SK-N-SH (cell line): Measurements from ENCODE around the gene CEACAM7. TPM values are rescaled to one million over a fixed set of nuclear protein-coding genes. Genes with fewer than 3 reads are reported as not detected.

Experiments
- CTCF ChIA-PET: fragments of 300-600, 350-600 bp; formaldehyde crosslinking; extraction: SDS; loops from one replicate; lab custom pipeline; 2021; lab: Yijun Ruan, JAX
- POLR2A ChIA-PET: fragments of 350-600 bp; sonication (Branson Sonifier 250); formaldehyde crosslinking; extraction: SDS; loops from one replicate; lab custom pipeline; 2020; ENCODE audit warnings: antibody characterized with exemption, inconsistent platforms; lab: Yijun Ruan, JAX
- DNase-seq: peaks from one replicate; pipeline ENCODE4 v3.0.0; 2012
- H2AFZ ChIP-seq: fragments of 200-600 bp; sonication (generic); 2 replicates; pipeline ENCODE4 v1.8.1; 2016; ENCODE audit warnings: antibody characterized with exemption, mild to moderate bottlenecking, low read depth
- H3F3A ChIP-seq: fragments of 200-600 bp; sonication (generic); replicated peaks from 2 replicates; pipeline ENCODE3; 2016; ENCODE audit warnings: antibody characterized with exemption, mild to moderate bottlenecking; ENCODE audit not compliant: insufficient read depth
- H3K27ac ChIP-seq, 2 experiments: fragments of 200-500 bp in 1 of 2; fragments of 200-600 bp in 1 of 2; sonication (Bioruptor generic) in 1 of 2; sonication (generic), shearing (Covaris generic) in 1 of 2; 2 replicates each; pipeline versions ENCODE4 v1.5.1 to v1.6.1; 2014 to 2016; ENCODE audit warnings: low read depth in 2 of 2, inconsistent platforms in 1 of 2, low read length in 1 of 2, mild to moderate bottlenecking in 1 of 2, mixed read lengths in 1 of 2
- H3K27me3 ChIP-seq: fragments of 200-600 bp; sonication (generic), shearing (Covaris generic); 2 replicates; pipeline ENCODE4 v1.6.1; 2016; ENCODE audit warnings: mixed run types; ENCODE audit not compliant: insufficient read depth
- H3K36me3 ChIP-seq, 2 experiments: fragments of 200-500 bp in 1 of 2; fragments of 200-600 bp in 1 of 2; sonication (Bioruptor generic) in 1 of 2; sonication (generic) in 1 of 2; replicated peaks in 1 of 2; 2 replicates each; pipeline versions ENCODE3 to v1.5.1; 2014 to 2016; ENCODE audit warnings: low read length in 1 of 2, mild to moderate bottlenecking in 1 of 2; ENCODE audit not compliant: insufficient read depth in 2 of 2, control insufficient read depth in 1 of 2
- H3K4me1 ChIP-seq, 2 experiments: fragments of 200-500 bp in 1 of 2; fragments of 200-600 bp in 1 of 2; sonication (Bioruptor generic) in 1 of 2; sonication (generic), shearing (Covaris generic) in 1 of 2; 2 replicates each; pipeline versions ENCODE4 v1.5.1 to v1.6.1; 2014 to 2016; ENCODE audit warnings: low read depth in 1 of 2, low read length in 1 of 2, mixed run types in 1 of 2; ENCODE audit not compliant: insufficient read depth in 2 of 2, control insufficient read depth in 1 of 2
- H3K4me2 ChIP-seq: fragments of 200-600 bp; sonication (generic), shearing (Covaris generic); 2 replicates; pipeline ENCODE4 v1.6.1; 2017; ENCODE audit warnings: mixed run types
- H3K4me3 ChIP-seq, 2 experiments: fragments of 200-500 bp in 1 of 2; fragments of 200-600 bp in 1 of 2; sonication (Bioruptor generic) in 1 of 2; sonication (generic), shearing (Covaris generic) in 1 of 2; 2 replicates each; pipeline versions ENCODE4 v1.5.1 to v1.8.1; 2014 to 2016; ENCODE audit warnings: low read depth in 2 of 2, inconsistent platforms in 1 of 2, low read length in 1 of 2, mild to moderate bottlenecking in 1 of 2, mixed read lengths in 1 of 2, moderate library complexity in 1 of 2
- H3K79me2 ChIP-seq: fragments of 200-600 bp; sonication (generic); 2 replicates; pipeline ENCODE4 v1.8.1; 2017; ENCODE audit warnings: mild to moderate bottlenecking; ENCODE audit not compliant: insufficient read depth
- H3K9ac ChIP-seq: fragments of 200-600 bp; sonication (generic); 2 replicates; pipeline ENCODE4 v1.6.1; 2017; ENCODE audit warnings: mixed run types
- H3K9me2 ChIP-seq: fragments of 200-600 bp; sonication (generic); 2 replicates; pipeline ENCODE4 v1.6.1; 2017; ENCODE audit warnings: mixed run types
- H3K9me3 ChIP-seq: fragments of 200-600 bp; sonication (generic); 2 replicates; pipeline ENCODE4 v1.6.1; 2017; ENCODE audit warnings: mixed run types, mild to moderate bottlenecking, moderate library complexity
- H4K20me1 ChIP-seq: fragments of 200-600 bp; sonication (generic); 2 replicates; pipeline ENCODE4 v1.6.1; 2017; ENCODE audit warnings: mild to moderate bottlenecking, mixed run types; ENCODE audit not compliant: insufficient read depth
- CHD2 ChIP-seq: fragments of 150-350 bp; IDR thresholded peaks from 2 replicates; pipeline ENCODE4 v1.6.1; 2018; ENCODE audit warnings: low read length; ENCODE audit not compliant: partially characterized antibody
- ELF1 ChIP-seq: IDR thresholded peaks from 2 replicates; pipeline ENCODE4 v1.4.0; 2012
- GABPA ChIP-seq: IDR thresholded peaks from 2 replicates; pipeline ENCODE4 v1.4.0; 2012; ENCODE audit warnings: low read depth, mild to moderate bottlenecking
- GATA2 ChIP-seq: sonication (generic); formaldehyde crosslinking; IDR thresholded peaks from 2 replicates; pipeline ENCODE4 v1.5.0; 2020; ENCODE audit warnings: mild to moderate bottlenecking, missing genetic modification reagents
- MEF2A ChIP-seq: IDR thresholded peaks from 2 replicates; pipeline ENCODE4 v1.4.0; 2012; ENCODE audit warnings: low read depth, borderline replicate concordance
- MXI1 ChIP-seq: IDR thresholded peaks from 2 replicates; pipeline ENCODE4 v1.6.1; 2012; ENCODE audit warnings: mild to moderate bottlenecking, low read depth, low read length, improper control_type of control experiment
- NRF1 ChIP-seq: IDR thresholded peaks from 2 replicates; pipeline ENCODE4 v1.6.1; 2012; ENCODE audit warnings: low read depth, mild to moderate bottlenecking, low read length
- POLR2AphosphoS5 ChIP-seq: IDR thresholded peaks from 2 replicates; pipeline ENCODE4 v1.6.1; 2012; ENCODE audit warnings: low read depth, low read length
- RAD21 ChIP-seq: IDR thresholded peaks from 2 replicates; pipeline ENCODE4 v1.6.1; 2012; ENCODE audit warnings: mild to moderate bottlenecking, low read length
- RCOR1 ChIP-seq: fragments of 150-350 bp; IDR thresholded peaks from 2 replicates; pipeline ENCODE4 v1.6.1; 2017; ENCODE audit warnings: antibody characterized with exemption, low read length
- RFX5 ChIP-seq: IDR thresholded peaks from 2 replicates; pipeline ENCODE4 v1.6.1; 2012; ENCODE audit warnings: mild to moderate bottlenecking, improper control_type of control experiment, low read length
- SMC3 ChIP-seq: IDR thresholded peaks from 2 replicates; pipeline ENCODE4 v1.6.1; 2012; ENCODE audit warnings: low read depth, low read length, improper control_type of control experiment
- TAF1 ChIP-seq: IDR thresholded peaks from 2 replicates; pipeline ENCODE4 v1.6.1; 2012; ENCODE audit warnings: low read depth, mild to moderate bottlenecking, low read length, moderate library complexity, borderline replicate concordance
- TCF12 ChIP-seq: IDR thresholded peaks from 2 replicates; pipeline ENCODE4 v1.4.0; 2012
- TEAD4 ChIP-seq: IDR thresholded peaks from 2 replicates; pipeline ENCODE4 v1.4.0; 2012; ENCODE audit warnings: mild to moderate bottlenecking, borderline replicate concordance; ENCODE audit not compliant: insufficient read depth
- WGBS: methylation state at CpG from one replicate; pipeline ENCODE4 v1.1.6; 2017; ENCODE audit warnings: low lambda C conversion rate; 5-methylcytosine and 5-hydroxymethylcytosine counted together
- polyA plus RNA-seq, 3 experiments: library from polyadenylated mRNA; depleted of rRNA; stranded (reverse); fragments of >200 nt; gene quantifications; 2 replicates each; pipeline ENCODE4 v1.2.3, GENCODE V29; 2012
- TF ChIP-seq, protein P1 (sequence below): IDR thresholded peaks from 2 replicates; pipeline ENCODE4; 2012
- TF ChIP-seq, protein P2 (sequence below): IDR thresholded peaks from 2 replicates; pipeline ENCODE4 v1.4.0; 2012; ENCODE audit warnings: low read depth, borderline replicate concordance
- TF ChIP-seq, protein P3 (sequence below): IDR thresholded peaks from 2 replicates; pipeline ENCODE4 v1.6.1; 2012; ENCODE audit warnings: mild to moderate bottlenecking, low read depth, low read length, moderate library complexity

The CEACAM7 gene
- polyA plus RNA-seq, 1 of the 3 experiments (the other 2 are of a cell fraction), result not detected

DNA sequence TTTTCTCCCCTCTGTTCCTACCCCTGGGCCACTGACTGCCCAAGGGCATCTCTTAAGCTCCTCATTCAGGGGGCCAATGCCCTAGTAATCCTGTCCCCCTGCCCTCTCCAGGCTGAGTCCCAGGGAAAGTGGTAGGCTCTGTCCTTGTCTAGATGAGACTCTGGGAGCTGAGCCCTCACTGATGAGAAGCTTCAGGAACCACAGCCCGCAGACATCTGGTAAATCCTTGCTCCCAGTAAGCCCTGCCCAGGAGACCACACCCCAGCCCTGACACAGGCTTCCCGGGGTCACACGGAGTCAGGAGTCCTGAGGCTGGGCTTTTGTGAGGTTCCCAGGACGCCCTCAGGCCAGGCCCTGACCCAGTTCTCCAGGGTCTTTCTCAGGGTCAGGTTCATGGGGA is 63.1 kb downstream of the CEACAM7 start:
- no peaks in the 10 kb centered on the region for H3K4me1 ChIP-seq
- H3K27ac ChIP-seq, result no peak overlapping the region
- no peak overlapping the region for H2AFZ ChIP-seq
- no peaks in the 10 kb centered on the region for H3K36me3 ChIP-seq
- no peaks in the 10 kb centered on the region for H3F3A ChIP-seq
- WGBS, result 0% methylated on average over 1 of the region's 4 CpGs
- H3K9ac ChIP-seq, result no peak overlapping the region
- CTCF ChIA-PET, result no interaction called here
- no peaks in the 10 kb centered on the region for H3K9me2 ChIP-seq
- no peak overlapping the region for H3K4me3 ChIP-seq
- no peak overlapping the region for H3K4me2 ChIP-seq
- no peak for DNase-seq
- peaks cover 9% of the 10 kb centered on the region; the same call in 1 of the 2 replicates for H3K27me3 ChIP-seq
- TF ChIP-seq RAD21, result no peak
- TF ChIP-seq CHD2, result no peak
- TF ChIP-seq TAF1, result no peak
- no peak for TF ChIP-seq RFX5
- TF ChIP-seq, all 33 proteins: peak for 0
- Histone ChIP-seq H4K20me1 (no peaks in the 10 kb centered on the region), H3K79me2 (no peaks in the 10 kb centered on the region), H3K9me3 (no peaks in the 10 kb centered on the region)
- POLR2A ChIA-PET, result no interaction called here

DNA sequence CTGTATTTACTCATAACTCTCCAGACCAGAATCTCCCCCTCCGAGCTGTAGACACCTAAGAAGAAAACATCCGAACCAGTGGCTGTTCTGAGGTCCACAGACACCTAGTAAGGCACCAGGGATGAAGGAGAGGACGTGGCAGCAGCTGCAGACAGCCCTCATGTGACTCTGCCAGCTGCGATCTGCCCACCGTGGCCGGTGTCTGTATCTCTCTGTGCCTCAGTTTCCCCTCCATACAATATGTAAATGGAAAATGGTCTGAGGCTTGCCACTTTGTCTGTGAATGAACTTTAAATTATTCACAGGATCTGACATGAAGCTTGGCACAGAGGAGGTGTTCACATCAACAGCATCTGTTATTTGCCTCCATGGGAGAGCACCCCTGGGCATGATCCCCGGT is 63.6 kb downstream of the CEACAM7 start:
- Histone ChIP-seq H3K9me3 (no peaks in the 10 kb centered on the region), H3K4me1 (no peaks in the 10 kb centered on the region), H3K27ac (no peak overlapping the region), H3K36me3 (no peaks in the 10 kb centered on the region), H3K79me2 (no peaks in the 10 kb centered on the region), H3K4me3 (no peak overlapping the region), H4K20me1 (no peaks in the 10 kb centered on the region), H3K4me2 (no peak overlapping the region), H3F3A (no peaks in the 10 kb centered on the region), H2AFZ (no peak overlapping the region), H3K9me2 (no peaks in the 10 kb centered on the region), H3K9ac (no peak overlapping the region), H3K27me3 (peaks cover 9% of the 10 kb centered on the region; the same call in 1 of the 2 replicates)
- 18% methylated on average over 7 of the region's 7 CpGs for WGBS
- ChIA-PET POLR2A (no interaction called here), CTCF (no interaction called here)
- no peak for TF ChIP-seq GABPA
- no peak for TF ChIP-seq GATA2 (CRISPR knock-in tag)
- TF ChIP-seq TEAD4, result no peak
- TF ChIP-seq, protein P1, sequence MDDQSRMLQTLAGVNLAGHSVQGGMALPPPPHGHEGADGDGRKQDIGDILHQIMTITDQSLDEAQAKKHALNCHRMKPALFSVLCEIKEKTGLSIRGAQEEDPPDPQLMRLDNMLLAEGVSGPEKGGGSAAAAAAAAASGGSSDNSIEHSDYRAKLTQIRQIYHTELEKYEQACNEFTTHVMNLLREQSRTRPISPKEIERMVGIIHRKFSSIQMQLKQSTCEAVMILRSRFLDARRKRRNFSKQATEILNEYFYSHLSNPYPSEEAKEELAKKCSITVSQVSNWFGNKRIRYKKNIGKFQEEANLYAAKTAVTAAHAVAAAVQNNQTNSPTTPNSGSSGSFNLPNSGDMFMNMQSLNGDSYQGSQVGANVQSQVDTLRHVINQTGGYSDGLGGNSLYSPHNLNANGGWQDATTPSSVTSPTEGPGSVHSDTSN, result no peak
- no peak for TF ChIP-seq CHD2
- no peak for TF ChIP-seq SMC3
- TF ChIP-seq, protein P2, sequence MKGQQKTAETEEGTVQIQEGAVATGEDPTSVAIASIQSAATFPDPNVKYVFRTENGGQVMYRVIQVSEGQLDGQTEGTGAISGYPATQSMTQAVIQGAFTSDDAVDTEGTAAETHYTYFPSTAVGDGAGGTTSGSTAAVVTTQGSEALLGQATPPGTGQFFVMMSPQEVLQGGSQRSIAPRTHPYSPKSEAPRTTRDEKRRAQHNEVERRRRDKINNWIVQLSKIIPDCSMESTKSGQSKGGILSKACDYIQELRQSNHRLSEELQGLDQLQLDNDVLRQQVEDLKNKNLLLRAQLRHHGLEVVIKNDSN, result no peak
- no peak for TF ChIP-seq MXI1
- TF ChIP-seq RAD21, result no peak
- TF ChIP-seq ELF1, result no peak
- no peak for TF ChIP-seq MEF2A
- TF ChIP-seq NRF1, result no peak
- TF ChIP-seq, protein P3, sequence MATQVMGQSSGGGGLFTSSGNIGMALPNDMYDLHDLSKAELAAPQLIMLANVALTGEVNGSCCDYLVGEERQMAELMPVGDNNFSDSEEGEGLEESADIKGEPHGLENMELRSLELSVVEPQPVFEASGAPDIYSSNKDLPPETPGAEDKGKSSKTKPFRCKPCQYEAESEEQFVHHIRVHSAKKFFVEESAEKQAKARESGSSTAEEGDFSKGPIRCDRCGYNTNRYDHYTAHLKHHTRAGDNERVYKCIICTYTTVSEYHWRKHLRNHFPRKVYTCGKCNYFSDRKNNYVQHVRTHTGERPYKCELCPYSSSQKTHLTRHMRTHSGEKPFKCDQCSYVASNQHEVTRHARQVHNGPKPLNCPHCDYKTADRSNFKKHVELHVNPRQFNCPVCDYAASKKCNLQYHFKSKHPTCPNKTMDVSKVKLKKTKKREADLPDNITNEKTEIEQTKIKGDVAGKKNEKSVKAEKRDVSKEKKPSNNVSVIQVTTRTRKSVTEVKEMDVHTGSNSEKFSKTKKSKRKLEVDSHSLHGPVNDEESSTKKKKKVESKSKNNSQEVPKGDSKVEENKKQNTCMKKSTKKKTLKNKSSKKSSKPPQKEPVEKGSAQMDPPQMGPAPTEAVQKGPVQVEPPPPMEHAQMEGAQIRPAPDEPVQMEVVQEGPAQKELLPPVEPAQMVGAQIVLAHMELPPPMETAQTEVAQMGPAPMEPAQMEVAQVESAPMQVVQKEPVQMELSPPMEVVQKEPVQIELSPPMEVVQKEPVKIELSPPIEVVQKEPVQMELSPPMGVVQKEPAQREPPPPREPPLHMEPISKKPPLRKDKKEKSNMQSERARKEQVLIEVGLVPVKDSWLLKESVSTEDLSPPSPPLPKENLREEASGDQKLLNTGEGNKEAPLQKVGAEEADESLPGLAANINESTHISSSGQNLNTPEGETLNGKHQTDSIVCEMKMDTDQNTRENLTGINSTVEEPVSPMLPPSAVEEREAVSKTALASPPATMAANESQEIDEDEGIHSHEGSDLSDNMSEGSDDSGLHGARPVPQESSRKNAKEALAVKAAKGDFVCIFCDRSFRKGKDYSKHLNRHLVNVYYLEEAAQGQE, result no peak
- no peak for TF ChIP-seq TAF1
- no peak for TF ChIP-seq RCOR1
- TF ChIP-seq POLR2AphosphoS5, result no peak
- TF ChIP-seq TCF12, result no peak
- no peak for DNase-seq
